Peyer's patch (tissue), 4 donors: ENCODE data around the gene LIPA. TPM values are rescaled to one million over a fixed set of nuclear protein-coding genes. Genes with fewer than 3 reads are reported as not detected.
"Not testable (repeated sequence)": the region's sequence is repeated elsewhere in the genome, so short reads cannot be mapped to it uniquely, and the experiment has no call there.

ENCODE experiments used
- DNase-seq, 3 donors: peaks; one replicate each; pipeline ENCODE4 v3.0.0-alpha.2; 2017 to 2019
- H3K27ac ChIP-seq, 4 donors: fragments of 200-600 bp; sonication (generic); one replicate each; pipeline ENCODE4 v1.5.1; 2016 to 2019
- H3K27me3 ChIP-seq, 2 donors: fragments of 200-600 bp; sonication (generic); one replicate each; pipeline ENCODE4 v1.5.1; 2019
- H3K36me3 ChIP-seq, 3 donors: fragments of 200-600 bp; sonication (generic); one replicate each; pipeline ENCODE4 v1.5.1; 2016 to 2019
- H3K4me1 ChIP-seq, 4 donors: fragments of 200-600 bp; sonication (generic); one replicate each; pipeline ENCODE4 v1.5.1; 2016 to 2019
- H3K4me3 ChIP-seq, 4 donors: fragments of 200-600 bp; sonication (generic); 1 replicate in 3 of 4; 2 replicates in 1 of 4; pipeline ENCODE4 v1.5.1; 2016 to 2019; ENCODE audit warnings: mild to moderate bottlenecking in 1 of 4
- H3K9me3 ChIP-seq, 4 donors: fragments of 200-600 bp; sonication (generic); one replicate each; pipeline ENCODE4 v1.5.1; 2016 to 2019; ENCODE audit warnings: mild to moderate bottlenecking in 1 of 4
- POLR2A ChIP-seq, 2 donors: fragments of 450-650 bp; IDR thresholded peaks; one replicate each; pipeline ENCODE4 v1.5.1; 2017; ENCODE audit warnings: antibody characterized with exemption in 2 of 2, mild to moderate bottlenecking in 2 of 2, moderate library complexity in 2 of 2
- total RNA-seq, 4 donors: library from RNA; depleted of rRNA; stranded (reverse); fragments of >200 nt; gene quantifications; one replicate each; pipeline ENCODE4 v1.1.0, GENCODE V29; 2016
- TF ChIP-seq, protein P1 (sequence below), 6 experiments: fragments of 450-650 bp in 4 of 6; fragments of 200-600 bp in 2 of 6; sonication (generic) in 1 of 6; IDR thresholded peaks; one replicate each; pipeline ENCODE4 v1.5.1; 2017 to 2019; ENCODE audit warnings: antibody characterized with exemption in 6 of 6, mild to moderate bottlenecking in 3 of 6, moderate library complexity in 1 of 6

LIPA gene
- total RNA-seq, 4 donors from 2014 or later, result 30.5 to 349 (median 116) TPM

DNA sequence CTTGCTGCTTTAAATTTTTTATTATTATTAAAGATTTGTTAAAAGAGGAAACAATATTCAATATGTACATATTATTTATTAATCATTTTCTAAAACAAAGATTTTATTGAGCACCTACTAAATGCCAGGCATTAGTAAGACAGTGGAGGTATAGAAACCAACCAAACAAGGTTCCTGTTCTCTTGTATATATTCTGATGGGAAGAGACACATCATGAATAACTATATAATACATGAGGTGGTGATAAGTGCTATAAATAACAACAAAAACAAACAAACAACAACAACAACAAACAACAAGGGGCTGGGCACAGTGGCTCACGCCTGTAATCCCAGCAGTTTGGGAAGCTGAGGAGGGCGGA is 630 bp upstream of the LIPA start:
- TF ChIP-seq, protein P1, sequence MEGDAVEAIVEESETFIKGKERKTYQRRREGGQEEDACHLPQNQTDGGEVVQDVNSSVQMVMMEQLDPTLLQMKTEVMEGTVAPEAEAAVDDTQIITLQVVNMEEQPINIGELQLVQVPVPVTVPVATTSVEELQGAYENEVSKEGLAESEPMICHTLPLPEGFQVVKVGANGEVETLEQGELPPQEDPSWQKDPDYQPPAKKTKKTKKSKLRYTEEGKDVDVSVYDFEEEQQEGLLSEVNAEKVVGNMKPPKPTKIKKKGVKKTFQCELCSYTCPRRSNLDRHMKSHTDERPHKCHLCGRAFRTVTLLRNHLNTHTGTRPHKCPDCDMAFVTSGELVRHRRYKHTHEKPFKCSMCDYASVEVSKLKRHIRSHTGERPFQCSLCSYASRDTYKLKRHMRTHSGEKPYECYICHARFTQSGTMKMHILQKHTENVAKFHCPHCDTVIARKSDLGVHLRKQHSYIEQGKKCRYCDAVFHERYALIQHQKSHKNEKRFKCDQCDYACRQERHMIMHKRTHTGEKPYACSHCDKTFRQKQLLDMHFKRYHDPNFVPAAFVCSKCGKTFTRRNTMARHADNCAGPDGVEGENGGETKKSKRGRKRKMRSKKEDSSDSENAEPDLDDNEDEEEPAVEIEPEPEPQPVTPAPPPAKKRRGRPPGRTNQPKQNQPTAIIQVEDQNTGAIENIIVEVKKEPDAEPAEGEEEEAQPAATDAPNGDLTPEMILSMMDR (IDR thresholded peaks at IDR 0.05), result no peak
- TF ChIP-seq POLR2A (IDR thresholded peaks at IDR 0.05), result no peak
- Histone ChIP-seq H3K27me3 (no peaks in the 10 kb centered on the region), H3K4me1 (no peaks in the 10 kb centered on the region), H3K4me3 (peak overlapping the region in 3 of 4 donors; percentile 61 to 88 (median 81)), H3K27ac (peak overlapping the region in 2 of 4 donors; percentile 84 to 85), H3K36me3 (no peaks in the 10 kb centered on the region), H3K9me3 (peaks cover 0 to 3% (median 0%) of the 10 kb centered on the region in 4 donors)
- no peak for DNase-seq

DNA sequence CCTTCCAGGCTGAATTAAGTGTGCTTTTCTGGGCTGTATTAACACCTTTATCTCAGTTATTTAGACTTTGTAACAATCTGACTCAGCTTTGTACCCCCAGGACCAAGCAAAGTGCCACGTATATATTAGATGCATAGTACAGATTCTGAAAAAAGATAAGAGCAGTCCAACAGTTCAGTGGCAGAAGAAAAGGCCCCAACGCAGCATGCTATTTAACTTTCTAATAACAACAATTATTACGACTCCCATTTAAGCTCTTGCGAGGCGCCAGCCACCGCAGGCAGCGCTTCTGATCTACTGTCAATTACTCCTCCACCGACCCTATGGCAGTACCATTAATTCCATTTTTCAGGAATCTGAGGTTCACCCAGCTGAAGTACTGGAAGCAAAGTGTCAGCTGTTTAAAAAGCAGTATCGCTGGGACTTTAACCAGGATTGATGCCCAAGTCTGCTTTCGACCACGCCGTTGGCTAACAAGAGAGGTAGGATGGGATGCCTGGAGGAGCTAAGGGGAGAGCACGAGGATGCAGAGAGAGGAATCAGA is 638 bp downstream of the LIPA start:
- Histone ChIP-seq H3K9me3 (peaks cover 0 to 3% (median 0%) of the 10 kb centered on the region in 4 donors), H3K27me3 (no peaks in the 10 kb centered on the region), H3K4me1 (no peaks in the 10 kb centered on the region), H3K36me3 (no peaks in the 10 kb centered on the region), H3K4me3 (peak overlapping the region; percentile 61 to 98 (median 84)), H3K27ac (peak overlapping the region; percentile 70 to 95 (median 84))
- TF ChIP-seq POLR2A (IDR thresholded peaks at IDR 0.05), result peak; percentile 48 to 68
- TF ChIP-seq, protein P1 (IDR thresholded peaks at IDR 0.05), result no peak
- no peak for DNase-seq

DNA sequence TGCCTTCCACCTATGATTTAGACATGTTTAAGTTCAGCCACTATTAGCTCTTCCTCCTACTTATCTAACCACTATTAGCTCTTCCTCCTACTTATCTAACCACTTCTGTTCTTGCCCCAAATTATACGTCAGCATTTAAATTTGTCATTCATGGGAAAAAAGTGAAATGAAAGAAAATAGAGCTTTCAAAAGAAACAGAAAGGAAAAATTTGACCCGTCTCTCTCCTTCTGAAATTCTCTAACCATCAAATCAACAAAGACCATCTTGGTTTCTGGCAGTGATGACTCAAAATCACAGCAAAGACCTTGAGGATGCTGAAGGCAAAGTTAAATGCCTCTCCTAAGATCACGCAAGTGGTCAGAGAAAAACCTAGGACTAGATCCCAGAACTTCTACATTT is 2.6 kb downstream of the LIPA start:
- DNase-seq, result no peak
- Histone ChIP-seq H3K27ac (no peak overlapping the region), H3K4me1 (no peaks in the 10 kb centered on the region), H3K4me3 (no peak overlapping the region), H3K36me3 (peaks cover 0 to 6% (median 0%) of the 10 kb centered on the region in 3 donors), H3K27me3 (no peaks in the 10 kb centered on the region), H3K9me3 (no peaks in the 10 kb centered on the region)
- TF ChIP-seq, protein P1 (IDR thresholded peaks at IDR 0.05), result no peak
- TF ChIP-seq POLR2A (IDR thresholded peaks at IDR 0.05), result no peak

DNA sequence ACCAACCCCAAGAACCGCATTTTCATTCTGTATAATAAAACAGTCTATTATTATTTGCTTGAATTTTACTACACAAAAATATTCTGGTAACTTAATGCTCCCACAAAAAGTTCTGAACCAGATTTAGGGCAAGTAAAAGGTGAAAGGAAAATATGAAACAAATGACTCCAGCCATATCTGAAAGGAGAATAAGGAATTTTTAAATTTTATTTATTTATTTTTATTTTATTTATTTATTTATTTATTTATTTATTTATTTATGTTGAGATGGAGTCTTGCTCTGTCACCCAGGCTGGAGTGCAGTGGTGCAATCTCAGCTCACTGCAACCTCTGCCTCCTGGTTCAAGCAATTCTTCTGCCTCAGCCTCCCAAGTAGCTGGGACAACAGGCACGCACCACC is 4.0 kb downstream of the LIPA start:
- H3K4me3 ChIP-seq, H3K27ac ChIP-seq, H3K4me1 ChIP-seq, H3K36me3 ChIP-seq, H3K27me3 ChIP-seq, H3K9me3 ChIP-seq, DNase-seq: not testable (repeated sequence)

DNA sequence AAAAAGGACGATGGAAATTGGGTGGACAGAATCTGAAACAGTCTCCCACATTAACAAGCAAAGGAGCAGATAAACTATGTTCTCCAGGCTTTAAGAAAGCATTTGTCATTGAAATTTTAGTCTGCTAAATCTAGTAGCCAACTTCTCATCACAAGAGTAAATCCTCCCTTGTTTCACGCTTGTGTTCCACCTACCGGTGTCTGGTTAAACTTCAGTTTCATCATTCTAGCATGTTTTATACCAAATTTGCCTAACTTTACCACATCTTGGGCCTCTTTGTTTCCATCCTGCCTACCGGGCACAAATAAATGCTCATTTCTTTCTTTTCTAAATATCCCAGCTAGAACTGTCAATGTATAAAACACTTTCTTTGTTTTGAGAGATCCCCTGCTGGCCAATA is 5.8 kb downstream of the LIPA start:
- no peaks in the 10 kb centered on the region for H3K27me3 ChIP-seq
- no peak for DNase-seq
- peaks cover 0 to 6% (median 0%) of the 10 kb centered on the region in 3 donors for H3K36me3 ChIP-seq
- H3K9me3 ChIP-seq, result no peaks in the 10 kb centered on the region
- TF ChIP-seq, protein P1 (IDR thresholded peaks at IDR 0.05), result peak in 1 of 6 experiments; percentile 23
- TF ChIP-seq POLR2A (IDR thresholded peaks at IDR 0.05), result no peak
- peaks cover 0 to 5% (median 0%) of the 10 kb centered on the region in 4 donors for H3K4me1 ChIP-seq
- no peak overlapping the region for H3K27ac ChIP-seq
- no peak overlapping the region for H3K4me3 ChIP-seq

DNA sequence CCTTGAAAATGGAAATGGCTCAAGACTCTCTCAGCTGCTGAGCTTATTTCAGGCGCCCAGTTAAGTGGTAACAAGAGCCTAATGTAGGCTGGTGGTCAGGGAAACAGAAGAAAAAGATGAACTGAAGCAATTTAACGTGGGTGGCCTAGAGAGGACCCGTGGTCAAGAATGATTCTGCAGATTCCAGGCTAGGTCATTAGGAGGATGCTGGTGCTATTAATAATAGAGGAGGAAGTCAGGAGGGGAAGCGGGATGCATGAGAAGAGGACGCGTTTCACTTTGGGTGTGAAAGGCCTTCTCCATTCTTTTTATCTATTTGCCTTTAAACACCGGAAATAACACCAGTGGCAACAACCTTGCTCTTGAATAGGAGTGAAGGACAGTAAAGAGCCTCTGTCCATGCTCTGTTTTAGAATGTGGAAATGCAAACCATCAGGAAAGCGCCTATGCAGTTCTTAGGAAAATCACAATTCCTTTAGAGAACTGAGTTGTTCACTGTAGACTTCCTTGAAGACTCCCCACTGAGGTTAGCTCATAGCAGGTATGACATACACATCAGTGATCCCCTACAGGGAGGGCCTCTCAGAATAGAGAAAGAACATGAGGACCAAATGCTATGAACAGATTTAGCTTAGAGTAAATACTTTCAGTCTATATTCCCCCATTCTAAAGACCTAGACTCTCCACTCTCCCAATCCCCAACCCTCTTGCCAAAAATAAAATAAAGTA is 8.6 kb downstream of the LIPA start:
- Histone ChIP-seq H3K36me3 (peaks cover 0 to 22% (median 0%) of the 10 kb centered on the region in 3 donors), H3K9me3 (no peaks in the 10 kb centered on the region), H3K27me3 (no peaks in the 10 kb centered on the region), H3K4me3 (no peak overlapping the region), H3K4me1 (peaks cover 0 to 9% (median 2%) of the 10 kb centered on the region in 4 donors), H3K27ac (peak overlapping the region in 2 of 4 donors; percentile 37 to 45)
- TF ChIP-seq, protein P1 (IDR thresholded peaks at IDR 0.05), result no peak
- TF ChIP-seq POLR2A (IDR thresholded peaks at IDR 0.05), result no peak
- no peak for DNase-seq
